NCI-H1694 treated with DMSO at 0.1 percent for 48 hours (cell line): ENCODE results near the gene MYOM3.

Experiments
- DNase-seq: peaks from one replicate; lab custom pipeline; 2025; lab: John Stamatoyannopoulos, UW

MYOM3 gene

DNA sequence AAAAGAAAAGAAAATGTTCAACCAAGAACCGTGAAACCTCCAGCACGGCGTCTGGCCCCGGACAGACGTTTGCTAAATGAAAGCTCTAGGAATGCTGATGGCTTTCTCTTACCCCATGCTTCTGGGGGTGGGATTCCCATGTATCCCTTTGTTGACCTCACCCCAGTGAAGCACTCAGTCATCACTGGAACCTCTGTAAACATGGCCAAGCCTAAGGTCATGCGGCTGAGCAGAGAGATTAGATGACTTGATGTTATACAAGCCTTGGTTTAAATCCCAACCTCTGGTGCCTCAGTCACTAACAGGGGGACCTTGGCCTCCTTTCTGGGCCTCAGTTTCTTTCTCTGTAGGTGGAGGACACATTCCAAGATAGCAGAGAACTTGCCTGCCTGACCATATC is 2.8 kb upstream of the MYOM3 start:
- DNase-seq = no peak

DNA sequence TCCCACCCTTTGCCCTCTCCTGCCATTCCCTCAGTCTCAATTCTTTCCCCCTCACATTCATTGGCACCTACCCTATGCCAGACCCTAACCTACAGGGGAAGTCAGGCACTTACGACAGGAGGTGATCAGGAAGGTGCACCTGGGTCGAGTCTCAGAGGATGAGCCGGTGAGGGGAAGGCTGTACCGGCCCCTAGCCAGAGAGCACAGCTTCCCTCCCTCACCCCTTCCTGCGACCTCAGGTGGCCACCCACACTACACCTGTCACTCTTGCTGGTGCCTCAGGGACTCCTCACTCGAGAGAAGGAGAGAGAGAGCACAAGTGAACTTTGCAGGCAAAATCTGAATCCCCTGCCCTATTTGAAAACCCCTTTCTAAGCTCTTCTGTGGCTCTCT is 1.7 kb upstream of the MYOM3 start:
- no peak for DNase-seq

GRCh38 chr1:24111262-24111995 is 506 bp downstream of the MYOM3 start:
- no peak for DNase-seq

DNA sequence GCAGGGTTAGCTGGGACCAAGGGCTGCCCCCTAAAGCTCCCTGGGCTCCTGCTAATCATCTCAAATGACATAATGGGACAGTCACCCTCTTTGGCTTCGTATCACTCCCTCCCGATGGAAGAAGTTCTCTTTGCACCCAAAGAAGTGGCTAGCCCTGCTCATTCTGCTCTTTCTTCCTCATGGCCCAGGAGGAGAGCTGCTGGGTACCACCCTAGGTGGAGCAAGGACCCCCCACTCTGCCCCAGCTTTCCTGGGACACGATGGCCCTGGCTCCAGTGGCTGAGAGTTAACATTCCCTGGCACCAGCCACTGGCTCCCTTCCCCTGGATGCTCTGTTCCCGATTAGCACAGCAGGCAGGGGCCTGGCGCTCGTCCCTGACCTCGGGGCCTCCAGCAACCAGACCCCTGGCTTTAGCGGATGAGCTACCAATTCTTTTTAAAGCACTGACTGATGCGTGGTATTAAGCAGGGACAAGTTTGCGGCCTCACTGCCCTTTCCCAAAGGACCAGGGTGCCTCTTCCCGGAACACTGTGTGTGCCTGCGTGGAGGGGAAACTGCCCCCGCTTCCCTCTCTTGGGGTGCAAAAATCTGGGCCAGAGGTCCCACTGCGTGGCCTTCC is 1.2 kb downstream of the MYOM3 start:
- DNase-seq = no peak

DNA sequence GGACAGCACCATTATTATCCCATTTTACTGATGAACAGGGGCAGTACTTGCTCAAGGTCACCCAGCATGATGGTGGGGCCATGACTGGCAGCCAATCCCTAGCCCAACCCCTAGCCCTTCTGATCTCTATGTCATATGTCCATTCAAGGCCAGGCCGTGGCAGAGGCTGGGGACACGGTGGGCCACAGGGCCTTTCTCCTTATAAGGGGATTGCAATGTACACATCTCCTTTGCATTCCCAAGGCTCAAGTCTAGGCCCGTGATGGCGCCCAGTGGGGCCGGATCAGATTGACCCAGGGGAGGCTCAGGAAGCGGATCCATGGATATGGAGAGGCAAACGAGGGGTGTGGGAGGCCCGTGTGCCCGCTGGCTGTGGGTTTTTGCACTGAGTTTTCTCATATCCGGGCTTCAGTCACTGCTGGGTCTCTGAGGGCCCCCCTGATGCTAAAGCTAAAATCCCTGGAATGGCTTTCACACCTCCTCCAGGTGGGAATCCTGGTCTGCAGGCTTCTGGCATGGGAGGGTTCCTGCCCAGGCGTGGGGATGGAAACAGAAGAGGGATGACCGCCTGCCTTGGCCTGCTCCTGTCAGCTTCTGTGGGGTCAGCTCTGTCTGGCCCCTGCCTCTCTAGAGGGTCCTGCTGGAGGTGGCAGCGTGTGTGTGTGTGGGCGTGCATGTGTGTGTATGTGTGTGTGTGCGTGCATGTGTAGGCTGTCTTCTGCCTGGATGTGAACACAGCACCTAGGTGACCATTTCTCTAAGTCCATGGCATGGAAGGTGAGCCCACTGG is 2.1 kb downstream of the MYOM3 start:
- no peak for DNase-seq

DNA sequence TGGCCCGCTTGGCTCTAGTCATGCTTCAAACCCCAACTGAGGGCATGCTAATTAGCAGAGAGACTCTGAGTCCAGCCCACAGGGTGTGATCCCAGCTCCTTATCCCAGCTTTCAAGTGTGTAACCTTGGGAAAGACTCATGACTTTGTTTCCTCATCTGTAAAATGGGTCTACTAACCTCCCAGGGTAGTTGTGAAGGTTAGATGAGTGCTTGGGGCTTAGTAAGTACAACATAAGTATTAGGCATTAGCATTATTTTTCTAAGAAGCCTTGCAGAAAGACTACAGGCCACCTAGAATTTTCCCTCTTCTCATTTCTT is 2.8 kb downstream of the MYOM3 start:
- DNase-seq = no peak

GRCh38 chr1:24108334-24109165 is 3.4 kb downstream of the MYOM3 start:
- DNase-seq = no peak

- DNase-seq = no peak
Measured at GRCh38 chr1:24107462-24108138, 4.3 kb downstream of the MYOM3 start.

DNA sequence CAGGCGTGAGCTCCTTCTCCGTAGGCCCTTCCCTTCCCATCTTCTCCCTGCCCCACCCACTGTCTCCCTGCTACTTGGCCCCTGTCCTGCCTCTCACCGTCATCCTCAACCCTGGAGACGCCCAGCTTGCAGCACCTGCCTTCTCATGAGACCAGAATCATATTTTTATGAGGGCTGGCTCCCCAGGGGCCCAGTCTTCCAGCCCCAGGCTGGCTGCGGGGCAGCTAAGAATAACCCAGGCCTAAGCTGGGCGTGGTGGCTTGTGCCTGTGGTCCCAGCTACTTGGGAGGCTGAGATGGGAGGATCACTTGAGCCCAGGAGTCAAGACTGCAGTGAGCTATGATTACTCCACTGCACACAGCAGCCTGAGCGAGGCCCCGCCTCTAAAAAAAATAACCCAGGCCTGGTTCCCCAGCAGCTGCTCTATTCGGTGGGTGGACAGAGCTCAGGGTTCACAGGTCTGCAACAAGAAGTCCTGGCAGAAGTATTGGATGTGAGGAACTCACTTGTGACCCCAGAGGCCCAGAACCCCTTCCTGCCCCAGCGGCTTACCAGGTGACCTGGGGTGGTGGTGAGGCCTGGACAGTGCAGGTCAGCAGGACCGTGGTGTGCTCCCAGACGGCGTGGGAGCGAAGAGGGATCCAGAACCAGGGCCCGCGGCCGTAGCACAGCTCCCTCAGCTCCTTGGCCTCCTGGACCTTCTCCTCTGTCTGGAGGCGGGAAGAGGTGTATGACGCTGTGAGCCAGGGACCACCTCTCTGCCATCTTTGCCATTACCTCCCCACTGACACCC is 6.4 kb downstream of the MYOM3 start:
- no peak for DNase-seq

DNA sequence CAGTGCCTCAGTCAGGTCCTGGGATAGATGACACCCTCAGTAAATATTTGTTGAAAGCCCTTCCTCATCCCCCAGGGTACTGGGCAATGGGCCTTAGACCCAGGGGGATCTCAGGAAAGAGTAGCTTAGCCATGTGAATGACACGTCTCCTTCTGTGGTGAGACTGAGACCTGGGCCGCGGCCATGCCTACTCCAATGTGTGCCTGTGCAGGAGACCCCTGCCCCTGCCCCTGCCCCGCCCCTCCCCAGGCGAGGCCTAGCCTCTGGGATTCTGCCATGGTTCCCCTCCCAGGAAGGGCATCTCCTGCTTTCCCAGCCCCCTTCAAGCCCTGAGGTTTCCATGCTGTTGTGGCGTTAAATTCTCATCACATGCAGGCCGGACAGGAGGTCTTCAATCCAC is 7.1 kb downstream of the MYOM3 start:
- no peak for DNase-seq

DNA sequence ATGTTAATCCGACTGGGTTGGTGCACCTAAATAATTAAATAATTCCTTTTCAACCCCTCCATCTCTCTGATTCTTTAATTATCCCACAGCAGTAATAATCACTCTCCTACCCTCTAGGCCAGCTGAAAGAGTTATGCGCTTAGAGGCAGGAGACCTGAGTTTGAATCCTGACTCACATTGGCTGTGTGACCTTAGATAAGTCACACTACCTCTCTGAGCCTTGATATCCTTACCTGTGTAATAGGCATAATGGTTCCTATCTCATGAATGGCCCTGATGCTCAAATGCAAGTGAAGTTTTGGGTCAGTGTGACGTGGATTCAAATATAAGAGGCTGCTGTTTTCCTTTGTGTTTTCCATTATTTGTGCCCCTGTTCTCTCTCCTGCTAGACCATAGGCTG is 8.1 kb downstream of the MYOM3 start:
- no peak for DNase-seq

GRCh38 chr1:24103408-24103807 is 8.5 kb downstream of the MYOM3 start:
- no peak for DNase-seq

- DNase-seq = no peak
Measured at GRCh38 chr1:24102961-24103360, 9.0 kb downstream of the MYOM3 start.

GRCh38 chr1:24101796-24102586 is 9.9 kb downstream of the MYOM3 start:
- DNase-seq = no peak

- DNase-seq = no peak
Measured at GRCh38 chr1:24100945-24101737, 10.8 kb downstream of the MYOM3 start.

GRCh38 chr1:24098943-24099638 is 12.8 kb downstream of the MYOM3 start:
- DNase-seq = no peak

DNA sequence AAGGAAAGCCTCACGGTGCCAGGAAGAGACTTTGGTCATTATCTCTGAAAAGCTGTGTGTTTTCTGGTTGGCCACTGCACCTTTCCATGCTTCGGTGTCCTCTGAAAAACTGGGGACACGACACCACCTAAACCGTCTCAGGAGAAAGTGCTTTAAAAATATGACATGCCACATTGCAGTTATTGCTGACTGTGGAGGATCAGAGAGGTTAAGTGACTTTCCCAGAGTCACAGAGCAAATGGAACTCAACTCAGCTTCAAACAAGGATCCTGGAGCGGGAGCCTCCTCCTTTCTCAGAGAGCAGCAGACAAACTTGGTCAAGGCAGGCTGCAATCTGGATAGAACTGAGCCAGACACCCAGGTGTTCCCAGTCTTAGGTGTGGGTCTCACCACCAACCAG is 13.8 kb downstream of the MYOM3 start:
- DNase-seq = no peak

GRCh38 chr1:24097663-24098062 is 14.3 kb downstream of the MYOM3 start:
- no peak for DNase-seq

DNA sequence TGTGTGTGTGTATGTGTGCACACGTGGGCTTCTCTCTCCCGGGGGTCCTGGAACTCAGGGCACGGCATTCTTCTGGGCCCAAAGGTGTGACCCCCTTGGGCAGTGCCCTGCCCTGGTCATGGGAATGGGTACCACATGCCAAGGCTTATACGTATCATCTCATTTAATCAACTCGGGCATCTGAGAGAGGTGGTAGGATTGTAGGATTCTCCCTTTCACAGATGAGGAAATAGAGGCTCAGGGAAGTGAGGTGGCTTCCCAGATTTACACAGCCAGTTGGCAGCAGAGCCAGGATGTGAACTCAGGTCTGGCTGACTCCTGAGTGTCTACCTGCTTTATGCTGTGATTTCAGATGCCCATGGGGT is 15.2 kb downstream of the MYOM3 start:
- DNase-seq = no peak
